NCI-H2196 (cell line): ENCODE data around the gene ADO.
"Not testable (repeated sequence)": the region's sequence is repeated elsewhere in the genome, so short reads cannot be mapped to it uniquely, and the experiment has no call there.

Source experiments
- DNase-seq: peaks from one replicate; lab custom pipeline; 2025; ENCODE audit not compliant: unreplicated experiment; lab: John Stamatoyannopoulos, UW

The ADO gene

GRCh38 chr10:62804356-62805230 is at the start of gene ADO:
Gene ADO (plus strand): TSS chr10:62804720. CDS start chr10:62805060, 340 bp downstream.
- peak; percentile 75 for DNase-seq

GRCh38 chr10:62754963-62755362 is 49.6 kb upstream of the ADO start:
- DNase-seq, result no peak

- DNase-seq, result no peak
Observed at GRCh38 chr10:62755662-62756653, 48.6 kb upstream of the ADO start.

GRCh38 chr10:62759599-62760175 is 44.8 kb upstream of the ADO start:
- DNase-seq, result no peak

GRCh38 chr10:62760401-62760800 is 44.1 kb upstream of the ADO start:
- DNase-seq, result no peak

GRCh38 chr10:62761115-62761514 is 43.4 kb upstream of the ADO start:
- no peak for DNase-seq

GRCh38 chr10:62763155-62763554 is 41.4 kb upstream of the ADO start:
- DNase-seq, result no peak

- no peak for DNase-seq
Observed at GRCh38 chr10:62764011-62764410, 40.5 kb upstream of the ADO start.

- DNase-seq, result no peak
Observed at GRCh38 chr10:62765726-62766125, 38.8 kb upstream of the ADO start.

- no peak for DNase-seq
Observed at GRCh38 chr10:62766386-62766785, 38.1 kb upstream of the ADO start.

GRCh38 chr10:62769574-62770242 is 34.8 kb upstream of the ADO start:
- no peak for DNase-seq

- no peak for DNase-seq
Observed at GRCh38 chr10:62772186-62772974, 32.1 kb upstream of the ADO start.

GRCh38 chr10:62778125-62778524 is 26.4 kb upstream of the ADO start:
- DNase-seq, result no peak

- DNase-seq, result no peak
Observed at GRCh38 chr10:62779487-62780248, 24.9 kb upstream of the ADO start.

- not testable (repeated sequence) for DNase-seq
Observed at GRCh38 chr10:62784537-62784936, 20.0 kb upstream of the ADO start.

GRCh38 chr10:62788285-62788684 is 16.2 kb upstream of the ADO start:
- DNase-seq, result not testable (repeated sequence)

- no peak for DNase-seq
Observed at GRCh38 chr10:62788861-62789467, 15.6 kb upstream of the ADO start.

GRCh38 chr10:62790019-62790555 is 14.4 kb upstream of the ADO start:
- DNase-seq, result no peak

- no peak for DNase-seq
Observed at GRCh38 chr10:62790571-62790970, 13.9 kb upstream of the ADO start.
